B cell (primary cell): ENCODE results near the gene ARHGEF33. TPM values are rescaled to one million over a fixed set of nuclear protein-coding genes. Genes with fewer than 3 reads are reported as not detected.

Experiments used
- ATAC-seq: fragments of 200-7000 bp; cut with Tn5 transposase; one replicate; pipeline ENCODE4 v1.10.0; 2021; ENCODE audit warnings: low read depth, mild to moderate bottlenecking, moderate number of reproducible peaks, moderate library complexity
- CTCF ChIA-PET: fragments of 350-600 bp; sonication (Branson Sonifier 250); formaldehyde crosslinking; loops from one replicate; lab custom pipeline; 2021; ENCODE audit warnings: antibody characterized with exemption, inconsistent platforms; lab: Charles Lee
- POLR2A ChIA-PET: fragments of 350-600 bp; sonication (Branson Sonifier 250); formaldehyde crosslinking; loops from one replicate; lab custom pipeline; 2021; ENCODE audit warnings: antibody characterized with exemption; lab: Charles Lee
- DNase-seq: peaks from one replicate; pipeline ENCODE4 v3.0.0; 2013
- H2AFZ ChIP-seq: 2 replicates; pipeline ENCODE4 v1.6.1; 2012; ENCODE audit warnings: mild to moderate bottlenecking, low read depth, low read length; ENCODE audit not compliant: insufficient read depth, poor library complexity, severe bottlenecking
- H3K27ac ChIP-seq, 2 donors: 1 replicate in 1 of 2; 2 replicates in 1 of 2; pipeline ENCODE4 v1.5.1; 2012 to 2013; ENCODE audit warnings: low read length in 2 of 2, mild to moderate bottlenecking in 2 of 2, moderate library complexity in 1 of 2
- H3K27me3 ChIP-seq, 4 experiments: fragments of 200-600 bp in 1 of 4; sonication (generic) in 1 of 4; replicated peaks in 1 of 4; 1 replicate in 2 of 4; 2 replicates in 2 of 4; pipeline versions ENCODE4 v1.6.1 to v1.7.0; 2013 to 2016; ENCODE audit warnings: low read length in 3 of 4, mild to moderate bottlenecking in 2 of 4, mixed read lengths in 1 of 4, moderate library complexity in 1 of 4; ENCODE audit not compliant: insufficient read depth in 4 of 4, control insufficient read depth in 3 of 4; ENCODE audit errors: control extremely low read depth in 1 of 4
- H3K36me3 ChIP-seq, 2 experiments: replicated peaks in 1 of 2; 1 replicate in 1 of 2; 2 replicates in 1 of 2; pipeline versions ENCODE4 v1.6.1 to v1.7.1; 2013; ENCODE audit warnings: low read length in 1 of 2; ENCODE audit not compliant: insufficient read depth in 2 of 2, control insufficient read depth in 1 of 2; ENCODE audit errors: control extremely low read depth in 1 of 2, extremely low read depth in 1 of 2
- H3K4me1 ChIP-seq, 2 donors: fragments of 200-600 bp in 1 of 2; sonication (generic) in 1 of 2; 1 replicate in 1 of 2; 2 replicates in 1 of 2; pipeline versions ENCODE4 v1.5.1 to v1.6.1; 2013 to 2017; ENCODE audit warnings: low read length in 2 of 2; ENCODE audit not compliant: control insufficient read depth in 2 of 2, insufficient read depth in 2 of 2
- H3K4me2 ChIP-seq: replicated peaks from 2 replicates; pipeline ENCODE3; 2012; ENCODE audit warnings: mild to moderate bottlenecking, low read depth, low read length; ENCODE audit not compliant: poor library complexity, severe bottlenecking
- H3K4me3 ChIP-seq, 5 experiments: fragments of 200-600 bp in 1 of 5; sonication (generic) in 1 of 5; 1 replicate in 3 of 5; 2 replicates in 2 of 5; pipeline versions ENCODE4 v1.5.1 to v1.7.0; 2011 to 2016; ENCODE audit warnings: low read length in 4 of 5, mild to moderate bottlenecking in 4 of 5, low read depth in 2 of 5, control low read depth in 1 of 5, moderate library complexity in 1 of 5; ENCODE audit not compliant: insufficient read depth in 1 of 5; ENCODE audit errors: control extremely low read depth in 1 of 5, extremely low read depth in 1 of 5
- H3K79me2 ChIP-seq: fragments of 200-600 bp; sonication (generic); one replicate; pipeline ENCODE4 v1.6.0; 2016; ENCODE audit warnings: low read length; ENCODE audit not compliant: control insufficient read depth, insufficient read depth
- H3K9ac ChIP-seq: fragments of 200-600 bp; sonication (generic); 2 replicates; pipeline ENCODE4 v1.6.1; 2017; ENCODE audit warnings: mild to moderate bottlenecking, low read length, moderate library complexity
- H3K9me3 ChIP-seq, 3 donors: one replicate each; pipeline versions ENCODE4 v1.6.1 to v1.7.1; 2013; ENCODE audit warnings: low read length in 2 of 3; ENCODE audit not compliant: control insufficient read depth in 2 of 3, insufficient read depth in 1 of 3; ENCODE audit errors: control extremely low read depth in 1 of 3
- H4K20me1 ChIP-seq: 2 replicates; pipeline ENCODE4 v1.6.0; 2012; ENCODE audit warnings: mild to moderate bottlenecking, low read length; ENCODE audit not compliant: insufficient read depth, control insufficient read depth, poor library complexity, severe bottlenecking
- H3K27ac Mint-ChIP-seq: one replicate; pipeline ENCODE4 v1.8.0; 2021; ENCODE audit warnings: mixed read lengths
- H3K27me3 Mint-ChIP-seq: one replicate; pipeline ENCODE4 v1.8.0; 2021; ENCODE audit warnings: mixed read lengths
- H3K4me1 Mint-ChIP-seq: one replicate; pipeline ENCODE4 v1.8.0; 2021; ENCODE audit warnings: mixed read lengths
- H3K4me3 Mint-ChIP-seq: one replicate; pipeline ENCODE4 v1.8.0; 2021; ENCODE audit warnings: mixed read lengths
- H3K9me3 Mint-ChIP-seq: one replicate; pipeline ENCODE4 v1.8.0; 2022; ENCODE audit warnings: mixed read lengths; ENCODE audit not compliant: insufficient read depth
- EZH2 ChIP-seq: IDR thresholded peaks from 2 replicates; pipeline ENCODE4 v1.6.1; 2012; ENCODE audit warnings: borderline replicate concordance, low read depth, mild to moderate bottlenecking, moderate library complexity, low read length; ENCODE audit not compliant: insufficient read depth, poor library complexity, severe bottlenecking
- WGBS: methylation state at CpG from one replicate; pipeline ENCODE4 v1.1.5; 2013; ENCODE audit warnings: missing lambda C conversion rate; ENCODE audit not compliant: insufficient coverage; 5-methylcytosine and 5-hydroxymethylcytosine counted together
- intact Hi-C: fragments of 100-400 bp; cut with micrococcal nuclease; formaldehyde crosslinking; loops from one replicate; pipeline ENCODE4 v1.10.0; 2022
- polyA plus RNA-seq: library from polyadenylated mRNA; depleted of rRNA; stranded (reverse); fragments of >200 nt; gene quantifications from 2 replicates; pipeline ENCODE4 v1.2.3, GENCODE V29; 2012
- total RNA-seq, 2 donors: library from RNA; stranded (reverse); fragments of 120-200 nt in 1 of 2; gene quantifications; 1 replicate in 1 of 2; 2 replicates in 1 of 2; pipeline versions ENCODE4 v1.2.3 to v1.2.4, GENCODE V29; 2013 to 2022
- TF ChIP-seq, protein P1 (sequence below): fragments of 200-600 bp; IDR thresholded peaks from one replicate; pipeline ENCODE4 v1.8.0; 2022; ENCODE audit warnings: antibody characterized with exemption, mild to moderate bottlenecking

ARHGEF33 gene
- total and polyA plus RNA-seq, 2 donors (not counting 1 experiment from before 2014, with no cell fraction given) = 0.04 to 0.20 TPM

DNA sequence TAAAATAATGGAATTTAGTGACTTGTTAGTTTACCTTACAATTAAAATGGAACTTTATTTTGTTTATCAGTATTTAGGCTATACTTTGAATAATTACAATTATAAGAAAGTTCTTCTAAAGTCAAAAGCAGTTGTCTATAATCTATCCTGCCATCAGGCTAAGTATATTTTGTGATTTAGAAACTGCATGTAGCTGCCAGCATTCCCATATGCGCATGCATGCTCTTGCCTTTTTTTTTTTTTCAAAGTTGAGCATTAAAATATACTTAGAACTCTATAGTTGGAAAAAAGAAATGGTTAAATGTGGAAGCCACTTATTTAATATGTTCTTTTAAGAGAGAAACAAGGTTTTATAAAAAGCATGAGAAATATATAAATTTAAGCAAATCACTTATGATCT is 99.0 kb downstream of the ARHGEF33 start:
- no peaks in the 10 kb centered on the region for H3K9me3 Mint-ChIP-seq
- Histone ChIP-seq H3K4me1 (no peaks in the 10 kb centered on the region), H3K36me3 (peaks cover 3 to 51% of the 10 kb centered on the region in 2 experiments), H3K4me3 (no peak overlapping the region), H3K27ac (no peak overlapping the region), H4K20me1 (no peaks in the 10 kb centered on the region), H3K79me2 (no peaks in the 10 kb centered on the region), H3K9ac (no peak overlapping the region), H2AFZ (no peak overlapping the region), H3K27me3 (no peaks in the 10 kb centered on the region), H3K4me2 (no peak overlapping the region), H3K9me3 (no peaks in the 10 kb centered on the region)
- CTCF ChIA-PET = interaction anchor here (1.3 kb wide), 1 partner anchor 9 kb away, joined by 3 read pairs; no protein-coding TSS in a partner anchor
- intact Hi-C loops = no loop called here
- DNase-seq = no peak
- TF ChIP-seq, protein P1, sequence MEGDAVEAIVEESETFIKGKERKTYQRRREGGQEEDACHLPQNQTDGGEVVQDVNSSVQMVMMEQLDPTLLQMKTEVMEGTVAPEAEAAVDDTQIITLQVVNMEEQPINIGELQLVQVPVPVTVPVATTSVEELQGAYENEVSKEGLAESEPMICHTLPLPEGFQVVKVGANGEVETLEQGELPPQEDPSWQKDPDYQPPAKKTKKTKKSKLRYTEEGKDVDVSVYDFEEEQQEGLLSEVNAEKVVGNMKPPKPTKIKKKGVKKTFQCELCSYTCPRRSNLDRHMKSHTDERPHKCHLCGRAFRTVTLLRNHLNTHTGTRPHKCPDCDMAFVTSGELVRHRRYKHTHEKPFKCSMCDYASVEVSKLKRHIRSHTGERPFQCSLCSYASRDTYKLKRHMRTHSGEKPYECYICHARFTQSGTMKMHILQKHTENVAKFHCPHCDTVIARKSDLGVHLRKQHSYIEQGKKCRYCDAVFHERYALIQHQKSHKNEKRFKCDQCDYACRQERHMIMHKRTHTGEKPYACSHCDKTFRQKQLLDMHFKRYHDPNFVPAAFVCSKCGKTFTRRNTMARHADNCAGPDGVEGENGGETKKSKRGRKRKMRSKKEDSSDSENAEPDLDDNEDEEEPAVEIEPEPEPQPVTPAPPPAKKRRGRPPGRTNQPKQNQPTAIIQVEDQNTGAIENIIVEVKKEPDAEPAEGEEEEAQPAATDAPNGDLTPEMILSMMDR = no peak
- TF ChIP-seq EZH2 = no peak
- no peak overlapping the region for H3K4me3 Mint-ChIP-seq
- ATAC-seq = no peak
- H3K27ac Mint-ChIP-seq = no peak overlapping the region
- POLR2A ChIA-PET = no interaction called here
- H3K4me1 Mint-ChIP-seq = no peaks in the 10 kb centered on the region
- H3K27me3 Mint-ChIP-seq = no peaks in the 10 kb centered on the region
- WGBS = no CpG with 5 or more reads among the region's 1 CpG

DNA sequence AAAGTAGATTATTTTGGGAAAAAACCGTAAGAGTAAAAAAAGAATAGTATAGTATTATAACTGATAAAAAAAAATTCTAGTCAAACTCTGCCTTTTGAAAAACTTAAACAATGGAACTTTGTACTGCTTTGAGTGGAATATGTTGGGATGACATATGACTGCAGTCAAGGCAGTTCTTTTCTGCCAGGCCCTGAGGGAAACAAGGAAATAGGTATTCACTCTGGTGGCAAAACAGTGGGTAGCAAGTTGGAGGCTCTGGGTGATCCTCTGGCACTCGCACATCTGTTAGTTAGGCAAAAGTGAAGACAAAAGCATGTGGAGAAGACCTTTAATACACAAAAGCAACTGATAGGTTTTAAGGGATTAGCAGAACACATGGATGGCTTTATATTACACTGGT is 102.2 kb downstream of the ARHGEF33 start:
- Histone ChIP-seq H3K27ac (no peak overlapping the region), H3K27me3 (no peaks in the 10 kb centered on the region), H3K4me1 (no peaks in the 10 kb centered on the region), H2AFZ (no peak overlapping the region), H4K20me1 (no peaks in the 10 kb centered on the region), H3K36me3 (peaks cover 3 to 48% of the 10 kb centered on the region in 2 experiments), H3K9ac (no peak overlapping the region), H3K4me2 (no peak overlapping the region), H3K79me2 (no peaks in the 10 kb centered on the region), H3K4me3 (no peak overlapping the region), H3K9me3 (no peaks in the 10 kb centered on the region)
- no peak overlapping the region for H3K27ac Mint-ChIP-seq
- DNase-seq (no peak), ATAC-seq (no peak)
- H3K4me1 Mint-ChIP-seq = no peaks in the 10 kb centered on the region
- intact Hi-C loops = no loop called here
- H3K9me3 Mint-ChIP-seq = no peaks in the 10 kb centered on the region
- ChIA-PET POLR2A (no interaction called here), CTCF (interaction anchor here (0.8 kb wide), 1 partner anchor 45 kb away, joined by 4 read pairs; no protein-coding TSS in a partner anchor)
- WGBS = no CpG with 5 or more reads among the region's 2 CpGs
- no peaks in the 10 kb centered on the region for H3K27me3 Mint-ChIP-seq
- TF ChIP-seq, protein P1 = no peak
- no peak for TF ChIP-seq EZH2
- H3K4me3 Mint-ChIP-seq = no peak overlapping the region
